GM13977 (cell line): ENCODE data around the gene MAT1A.

Experiments
- DNase-seq: peaks from one replicate; pipeline ENCODE4 v3.0.0; 2012; ENCODE audit warnings: low spot score
- CTCF ChIP-seq: IDR thresholded peaks from 2 replicates; pipeline ENCODE4 v1.5.1; 2012; ENCODE audit warnings: mild to moderate bottlenecking, control low read depth; ENCODE audit not compliant: insufficient read depth; ENCODE audit errors: extremely low read depth, missing control alignments
- in situ Hi-C: fragments of 300-500 bp; cut with MboI; formaldehyde crosslinking; loops from one replicate; pipeline ENCODE4 v1.12.0; 2022; ENCODE audit warnings: low sequenced_read_pairs, low pct_unique_long_range_greater_than_20kb, mixed read lengths, inconsistent platforms; ENCODE audit not compliant: unreplicated experiment

The MAT1A gene

GRCh38 chr10:80289451-80290287, at the start of gene MAT1A:
Gene MAT1A (minus strand): TSS chr10:80289658. CDS start chr10:80289423, 235 bp downstream.
- TF ChIP-seq CTCF: no peak
- in situ Hi-C loops: no loop called here
- no peak for DNase-seq

DNA sequence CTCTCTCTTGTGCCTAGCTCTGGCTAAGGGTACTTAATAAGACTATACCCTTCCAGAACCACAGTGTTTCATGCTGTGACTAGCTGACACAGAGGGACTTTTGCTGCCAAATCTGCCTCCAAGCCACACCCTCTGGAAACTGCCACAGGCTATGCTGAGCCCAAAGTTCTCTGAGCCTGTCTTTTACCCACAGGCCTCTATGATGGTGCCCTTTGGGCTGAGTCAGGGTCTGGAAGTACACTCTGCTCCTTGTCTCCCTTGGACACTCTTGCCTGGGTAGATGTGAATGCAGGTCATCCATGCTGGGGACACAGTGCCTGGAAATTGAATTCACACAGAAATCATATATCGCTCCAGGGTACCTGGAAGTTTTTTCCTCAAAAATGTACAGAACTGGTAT, 44.5 kb upstream of the MAT1A start:
- TF ChIP-seq CTCF: no peak
- no peak for DNase-seq
- in situ Hi-C loops: no loop called here

DNA sequence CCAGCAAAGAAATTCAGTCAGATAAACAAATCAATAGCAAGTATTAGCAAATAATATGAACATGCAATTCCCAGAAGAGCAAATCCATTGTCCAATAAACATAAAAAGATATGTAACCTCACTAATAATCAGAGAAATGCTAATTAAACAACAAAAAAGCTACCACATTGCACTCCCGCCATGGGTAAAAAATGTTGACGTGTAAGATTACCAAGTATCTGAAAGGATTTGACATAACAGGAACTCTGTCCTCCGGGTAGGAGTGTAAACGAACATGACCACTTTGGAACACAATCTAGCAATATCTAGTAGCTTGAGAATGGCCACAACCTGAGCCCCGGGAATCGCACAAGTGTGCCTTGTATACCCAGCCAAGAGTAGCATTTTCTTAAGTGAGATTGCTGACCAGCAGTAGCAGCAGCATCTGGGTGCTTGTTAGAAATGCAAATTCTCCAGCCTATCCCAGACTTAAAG, 35.5 kb upstream of the MAT1A start:
- no peak for DNase-seq
- no peak for TF ChIP-seq CTCF
- in situ Hi-C loops: no loop called here

- no peak for DNase-seq
- in situ Hi-C loops: no loop called here
- TF ChIP-seq CTCF: no peak
Measured at GRCh38 chr10:80324086-80324485, 34.6 kb upstream of the MAT1A start.

DNA sequence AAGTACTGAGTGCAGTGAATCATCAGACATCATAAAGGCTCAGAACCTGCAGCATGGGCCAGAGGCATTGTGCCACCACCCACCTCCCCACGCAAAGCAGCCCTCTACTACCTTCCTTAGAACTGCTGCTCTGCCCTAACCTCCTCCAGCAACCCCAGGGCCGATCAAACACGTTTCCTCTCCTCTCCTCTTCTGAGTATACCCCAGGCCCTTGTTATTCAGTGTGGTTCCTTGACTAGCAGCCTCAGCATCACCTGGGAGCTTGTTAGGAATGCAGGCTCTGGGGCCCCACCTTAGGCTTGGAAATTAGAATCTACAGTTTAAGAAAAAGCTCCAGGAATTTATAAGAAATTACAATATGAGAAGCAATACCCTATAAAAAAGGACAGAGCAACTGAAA, 33.9 kb upstream of the MAT1A start:
- no peak for DNase-seq
- TF ChIP-seq CTCF: no peak
- in situ Hi-C loops: no loop called here

DNA sequence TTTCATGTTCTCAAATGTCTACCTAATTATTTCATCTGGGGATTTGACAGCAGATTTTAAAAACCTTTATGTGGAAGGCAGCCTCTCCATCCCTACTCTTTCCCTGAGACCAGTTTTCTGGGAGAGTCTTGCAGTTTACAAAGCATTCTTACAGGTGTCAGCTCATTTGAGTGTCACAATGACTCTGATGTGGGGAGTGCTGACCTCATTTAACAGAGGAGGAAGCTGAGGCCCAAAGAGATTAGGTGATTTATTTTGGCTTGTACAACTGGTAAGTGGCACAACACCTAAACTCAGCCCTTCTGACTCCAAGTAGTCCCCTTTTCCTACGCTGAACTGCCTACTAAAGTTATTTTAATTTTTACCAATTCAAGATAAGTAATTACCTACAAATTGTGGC, 33.3 kb upstream of the MAT1A start:
- in situ Hi-C loops: no loop called here
- TF ChIP-seq CTCF: no peak
- no peak for DNase-seq
